ENCODE measurements around the gene ZDHHC22. TPM values are rescaled to one million over a fixed set of nuclear protein-coding genes. Genes with fewer than 3 reads are reported as not detected.

Gene ZDHHC22
- total and polyA plus RNA-seq, 2 experiments from 2014 or later, result 17.6 to 32.1 TPM

DNA sequence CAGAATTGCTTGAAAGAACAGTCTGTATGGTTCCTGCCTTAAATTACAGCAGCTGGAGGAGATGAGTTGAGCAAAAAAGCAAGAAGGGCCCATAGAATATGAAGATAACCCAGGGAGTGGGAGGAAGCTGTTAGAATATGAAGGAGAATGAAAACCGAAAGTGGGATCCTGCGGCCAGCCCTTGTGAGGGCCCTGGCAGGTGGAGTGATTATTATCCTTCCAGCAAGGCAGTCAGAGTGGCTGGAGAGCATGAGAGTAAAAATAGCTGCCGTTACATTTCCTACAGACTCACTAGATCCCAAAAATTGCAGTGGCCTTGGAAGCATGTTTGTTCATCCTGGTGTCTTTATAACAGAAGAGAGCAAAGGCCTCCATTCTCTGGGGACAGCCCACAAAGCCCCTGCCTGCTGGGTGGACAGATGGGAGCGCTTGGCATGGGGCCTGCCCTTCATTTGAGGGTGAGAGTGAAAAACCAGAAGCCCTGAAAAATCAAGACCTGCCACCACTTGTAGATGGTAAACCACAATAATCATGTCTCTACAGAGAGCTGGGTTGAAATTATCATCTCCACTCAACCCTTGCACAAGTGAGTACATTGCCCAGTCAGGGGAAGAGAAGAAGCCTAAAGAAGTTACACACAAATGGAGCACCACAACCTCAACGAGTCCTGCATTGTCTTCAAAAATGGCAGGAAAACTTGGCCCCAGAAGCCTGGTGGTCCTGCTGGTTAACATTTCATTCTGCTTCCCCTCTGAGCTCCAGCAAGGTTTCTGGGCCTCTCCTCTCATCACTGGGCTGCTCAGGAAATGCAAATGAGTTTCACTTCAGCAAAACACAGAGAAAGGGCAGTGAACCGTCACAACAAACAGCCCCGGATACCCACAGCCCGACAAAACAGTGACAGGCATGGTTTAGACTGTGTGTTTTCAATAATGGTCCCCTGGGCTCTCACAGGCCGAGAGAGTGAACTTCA, 20.5 kb downstream of the ZDHHC22 start:
- H3K79me2 ChIP-seq (replicated peaks; ENCODE audit: insufficient read depth), result no peaks in the 10 kb centered on the region
- no peaks in the 10 kb centered on the region; the same call in none of the 2 replicates for H4K20me1 ChIP-seq (replicated peaks; ENCODE audit: insufficient read depth)
- H3K9me2 ChIP-seq (ENCODE audit: insufficient read depth), result no peaks in the 10 kb centered on the region
- peaks cover 46% of the 10 kb centered on the region for H3K4me1 ChIP-seq (ENCODE audit: insufficient read depth)
- peak overlapping the region; percentile 66 for H3K4me2 ChIP-seq
- H3K36me3 ChIP-seq (ENCODE audit: insufficient read depth), result no peaks in the 10 kb centered on the region
- peaks cover 54% of the 10 kb centered on the region for H3K4me1 Mint-ChIP-seq
- H3K27me3 ChIP-seq (ENCODE audit: insufficient read depth), result 0 out of 2 replicates have a peak, but pooled peaks cover 12% of the 10 kb centered on the region
- no peak overlapping the region for H3K4me3 ChIP-seq
- H3K27ac ChIP-seq (ENCODE audit: low read depth), result peak overlapping the region; percentile 92
- peaks cover 28% of the 10 kb centered on the region for H3K27me3 Mint-ChIP-seq (ENCODE audit: insufficient read depth, low read depth, poor library complexity)
- no peak for DNase-seq (ENCODE audit: low spot score)
- TF ChIP-seq, protein P1, sequence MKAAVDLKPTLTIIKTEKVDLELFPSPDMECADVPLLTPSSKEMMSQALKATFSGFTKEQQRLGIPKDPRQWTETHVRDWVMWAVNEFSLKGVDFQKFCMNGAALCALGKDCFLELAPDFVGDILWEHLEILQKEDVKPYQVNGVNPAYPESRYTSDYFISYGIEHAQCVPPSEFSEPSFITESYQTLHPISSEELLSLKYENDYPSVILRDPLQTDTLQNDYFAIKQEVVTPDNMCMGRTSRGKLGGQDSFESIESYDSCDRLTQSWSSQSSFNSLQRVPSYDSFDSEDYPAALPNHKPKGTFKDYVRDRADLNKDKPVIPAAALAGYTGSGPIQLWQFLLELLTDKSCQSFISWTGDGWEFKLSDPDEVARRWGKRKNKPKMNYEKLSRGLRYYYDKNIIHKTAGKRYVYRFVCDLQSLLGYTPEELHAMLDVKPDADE (IDR thresholded peaks at IDR 0.05), result no peak
- TF ChIP-seq ZNF331 (CRISPR knock-in tag; IDR thresholded peaks at IDR 0.05; ENCODE audit: low read depth) (no peak), EZH2 (IDR thresholded peaks at IDR 0.05; ENCODE audit: low read depth, unreplicated experiment) (no peak), ZNF114 (CRISPR knock-in tag; IDR thresholded peaks at IDR 0.05) (no peak), STAT1 (IDR thresholded peaks at IDR 0.05; ENCODE audit: unreplicated experiment) (no peak), POLR2AphosphoS5 (IDR thresholded peaks at IDR 0.05; ENCODE audit: low read depth) (no peak), CREB1 (CRISPR knock-in tag; IDR thresholded peaks at IDR 0.05; ENCODE audit: low read depth) (no peak), EZH2phosphoT487 (IDR thresholded peaks at IDR 0.05; ENCODE audit: unreplicated experiment) (no peak), JUNB (IDR thresholded peaks at IDR 0.05; ENCODE audit: unreplicated experiment) (no peak)
- TF ChIP-seq, protein P2, sequence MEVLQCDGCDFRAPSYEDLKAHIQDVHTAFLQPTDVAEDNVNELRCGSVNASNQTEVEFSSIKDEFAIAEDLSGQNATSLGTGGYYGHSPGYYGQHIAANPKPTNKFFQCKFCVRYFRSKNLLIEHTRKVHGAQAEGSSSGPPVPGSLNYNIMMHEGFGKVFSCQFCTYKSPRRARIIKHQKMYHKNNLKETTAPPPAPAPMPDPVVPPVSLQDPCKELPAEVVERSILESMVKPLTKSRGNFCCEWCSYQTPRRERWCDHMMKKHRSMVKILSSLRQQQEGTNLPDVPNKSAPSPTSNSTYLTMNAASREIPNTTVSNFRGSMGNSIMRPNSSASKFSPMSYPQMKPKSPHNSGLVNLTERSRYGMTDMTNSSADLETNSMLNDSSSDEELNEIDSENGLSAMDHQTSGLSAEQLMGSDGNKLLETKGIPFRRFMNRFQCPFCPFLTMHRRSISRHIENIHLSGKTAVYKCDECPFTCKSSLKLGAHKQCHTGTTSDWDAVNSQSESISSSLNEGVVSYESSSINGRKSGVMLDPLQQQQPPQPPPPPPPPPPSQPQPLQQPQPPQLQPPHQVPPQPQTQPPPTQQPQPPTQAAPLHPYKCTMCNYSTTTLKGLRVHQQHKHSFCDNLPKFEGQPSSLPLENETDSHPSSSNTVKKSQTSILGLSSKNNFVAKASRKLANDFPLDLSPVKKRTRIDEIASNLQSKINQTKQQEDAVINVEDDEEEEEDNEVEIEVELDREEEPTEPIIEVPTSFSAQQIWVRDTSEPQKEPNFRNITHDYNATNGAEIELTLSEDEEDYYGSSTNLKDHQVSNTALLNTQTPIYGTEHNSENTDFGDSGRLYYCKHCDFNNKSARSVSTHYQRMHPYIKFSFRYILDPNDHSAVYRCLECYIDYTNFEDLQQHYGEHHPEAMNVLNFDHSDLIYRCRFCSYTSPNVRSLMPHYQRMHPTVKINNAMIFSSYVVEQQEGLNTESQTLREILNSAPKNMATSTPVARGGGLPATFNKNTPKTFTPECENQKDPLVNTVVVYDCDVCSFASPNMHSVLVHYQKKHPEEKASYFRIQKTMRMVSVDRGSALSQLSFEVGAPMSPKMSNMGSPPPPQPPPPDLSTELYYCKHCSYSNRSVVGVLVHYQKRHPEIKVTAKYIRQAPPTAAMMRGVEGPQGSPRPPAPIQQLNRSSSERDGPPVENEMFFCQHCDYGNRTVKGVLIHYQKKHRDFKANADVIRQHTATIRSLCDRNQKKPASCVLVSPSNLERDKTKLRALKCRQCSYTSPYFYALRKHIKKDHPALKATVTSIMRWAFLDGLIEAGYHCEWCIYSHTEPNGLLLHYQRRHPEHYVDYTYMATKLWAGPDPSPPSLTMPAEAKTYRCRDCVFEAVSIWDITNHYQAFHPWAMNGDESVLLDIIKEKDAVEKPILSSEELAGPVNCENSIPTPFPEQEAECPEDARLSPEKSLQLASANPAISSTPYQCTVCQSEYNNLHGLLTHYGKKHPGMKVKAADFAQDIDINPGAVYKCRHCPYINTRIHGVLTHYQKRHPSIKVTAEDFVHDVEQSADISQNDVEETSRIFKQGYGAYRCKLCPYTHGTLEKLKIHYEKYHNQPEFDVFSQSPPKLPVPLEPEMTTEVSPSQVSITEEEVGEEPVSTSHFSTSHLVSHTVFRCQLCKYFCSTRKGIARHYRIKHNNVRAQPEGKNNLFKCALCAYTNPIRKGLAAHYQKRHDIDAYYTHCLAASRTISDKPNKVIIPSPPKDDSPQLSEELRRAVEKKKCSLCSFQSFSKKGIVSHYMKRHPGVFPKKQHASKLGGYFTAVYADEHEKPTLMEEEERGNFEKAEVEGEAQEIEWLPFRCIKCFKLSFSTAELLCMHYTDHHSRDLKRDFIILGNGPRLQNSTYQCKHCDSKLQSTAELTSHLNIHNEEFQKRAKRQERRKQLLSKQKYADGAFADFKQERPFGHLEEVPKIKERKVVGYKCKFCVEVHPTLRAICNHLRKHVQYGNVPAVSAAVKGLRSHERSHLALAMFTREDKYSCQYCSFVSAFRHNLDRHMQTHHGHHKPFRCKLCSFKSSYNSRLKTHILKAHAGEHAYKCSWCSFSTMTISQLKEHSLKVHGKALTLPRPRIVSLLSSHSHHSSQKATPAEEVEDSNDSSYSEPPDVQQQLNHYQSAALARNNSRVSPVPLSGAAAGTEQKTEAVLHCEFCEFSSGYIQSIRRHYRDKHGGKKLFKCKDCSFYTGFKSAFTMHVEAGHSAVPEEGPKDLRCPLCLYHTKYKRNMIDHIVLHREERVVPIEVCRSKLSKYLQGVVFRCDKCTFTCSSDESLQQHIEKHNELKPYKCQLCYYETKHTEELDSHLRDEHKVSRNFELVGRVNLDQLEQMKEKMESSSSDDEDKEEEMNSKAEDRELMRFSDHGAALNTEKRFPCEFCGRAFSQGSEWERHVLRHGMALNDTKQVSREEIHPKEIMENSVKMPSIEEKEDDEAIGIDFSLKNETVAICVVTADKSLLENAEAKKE (CRISPR knock-in tag; IDR thresholded peaks at IDR 0.05), result no peak
- no peaks in the 10 kb centered on the region; the same call in 1 of the 3 replicates for H3K36me3 Mint-ChIP-seq (ENCODE audit: low read depth)
- H3K27ac Mint-ChIP-seq, result peak overlapping the region; percentile 63
- no peak overlapping the region for H2AFZ ChIP-seq
- peak; percentile 10; the same call in 2 of the 3 replicates for ATAC-seq
- H3F3A ChIP-seq (replicated peaks; ENCODE audit: low read depth), result peaks cover 28% of the 10 kb centered on the region
- H3K9me3 Mint-ChIP-seq, result no peaks in the 10 kb centered on the region
- peak overlapping the region; percentile 11; the same call in 1 of the 3 replicates for H3K4me3 Mint-ChIP-seq
